ENCODE measurements around the gene OVOL1.
"Not testable (repeated sequence)": the region's sequence is repeated elsewhere in the genome, so short reads cannot be mapped to it uniquely, and the experiment has no call there.

Gene OVOL1

GRCh38 chr11:65786786-65787636 lies at the start of gene OVOL1:
Gene OVOL1, plus strand, starts transcription at chr11:65787063. Its CDS starts 311 bp downstream, at chr11:65787374.
- DNase-seq = peak; percentile 26

DNA sequence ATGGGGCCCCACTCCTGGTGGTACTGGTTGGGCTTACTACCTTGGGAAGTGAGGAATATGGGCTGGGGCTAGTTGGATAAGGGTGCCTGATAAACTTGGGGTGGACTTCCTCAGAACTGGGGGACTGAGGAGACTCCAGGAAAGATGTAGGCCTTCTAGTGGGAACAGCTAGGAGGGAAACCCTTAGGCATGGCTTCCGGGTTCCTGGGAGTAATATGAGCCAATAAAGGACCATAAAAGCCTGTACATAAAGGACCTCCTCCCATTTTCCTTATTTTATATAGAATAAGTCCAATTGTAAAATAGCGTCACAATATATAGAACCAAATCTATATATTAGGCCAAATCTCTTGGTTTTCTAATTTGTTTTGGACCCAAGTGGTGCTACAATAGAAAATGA lies 47.8 kb upstream of the OVOL1 start:
- no peak for DNase-seq

- DNase-seq = no peak
Observed at GRCh38 chr11:65741185-65741584, 45.7 kb upstream of the OVOL1 start.

- DNase-seq = no peak
Observed at GRCh38 chr11:65742353-65742752, 44.5 kb upstream of the OVOL1 start.

GRCh38 chr11:65743681-65744025 lies 43.2 kb upstream of the OVOL1 start:
- no peak for DNase-seq

GRCh38 chr11:65744026-65744698 lies 42.7 kb upstream of the OVOL1 start:
- DNase-seq = peak; percentile 22

DNA sequence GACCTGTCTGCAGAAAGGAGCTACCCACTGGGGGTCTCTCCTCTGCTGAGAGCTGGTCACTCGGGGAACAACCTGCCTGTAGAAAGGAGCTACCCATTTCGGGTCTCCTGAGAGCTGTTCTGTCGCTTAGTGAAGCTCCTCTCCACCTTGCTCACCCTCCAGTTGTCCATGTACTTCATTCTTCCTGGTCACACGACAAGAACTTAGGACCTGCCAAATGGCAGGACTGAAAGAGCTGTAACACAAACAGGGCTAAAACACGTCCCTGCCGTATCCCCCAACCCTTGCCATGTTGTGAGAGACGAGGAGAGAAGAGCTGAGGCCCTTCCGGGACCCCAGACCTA lies 42.2 kb upstream of the OVOL1 start:
- no peak for DNase-seq

DNA sequence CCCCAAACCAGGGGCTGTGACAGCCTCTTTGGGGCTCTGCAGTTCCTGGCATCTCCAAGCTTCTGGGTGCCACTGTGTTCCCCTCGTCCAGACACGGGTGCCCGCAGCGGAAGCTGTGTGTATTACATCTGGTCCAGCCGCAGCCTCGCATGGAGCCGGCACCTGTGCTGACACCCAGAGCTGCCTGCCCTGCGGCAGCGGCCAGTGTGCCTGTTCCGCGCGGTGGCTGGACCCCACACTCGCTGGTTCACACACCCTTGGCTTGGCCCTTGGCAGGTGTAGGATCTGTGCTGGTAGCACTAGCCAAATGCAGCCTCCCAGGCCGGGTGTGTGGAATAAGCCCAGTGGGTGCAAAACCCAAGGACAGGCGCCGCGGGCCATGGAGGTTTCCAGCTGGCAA lies 41.8 kb upstream of the OVOL1 start:
- no peak for DNase-seq

DNA sequence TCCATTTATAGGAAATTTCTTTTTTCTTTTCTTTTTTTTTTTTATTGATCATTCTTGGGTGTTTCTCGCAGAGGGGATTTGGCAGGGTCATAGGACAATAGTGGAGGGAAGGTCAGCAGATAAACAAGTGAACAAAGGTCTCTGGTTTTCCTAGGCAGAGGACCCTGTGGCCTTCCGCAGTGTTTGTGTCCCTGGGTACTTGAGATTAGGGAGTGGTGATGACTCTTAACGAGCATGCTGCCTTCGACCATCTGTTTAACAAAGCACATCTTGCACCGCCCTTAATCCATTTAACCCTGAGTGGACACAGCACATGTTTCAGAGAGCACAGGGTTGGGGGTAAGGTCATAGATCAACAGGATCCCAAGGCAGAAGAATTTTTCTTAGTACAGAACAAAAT lies 24.7 kb upstream of the OVOL1 start:
- DNase-seq = not testable (repeated sequence)

- DNase-seq = not testable (repeated sequence)
Observed at GRCh38 chr11:65762816-65763215, 24.0 kb upstream of the OVOL1 start.

GRCh38 chr11:65764434-65764833 lies 22.4 kb upstream of the OVOL1 start:
- DNase-seq = no peak

- no peak for DNase-seq
Observed at GRCh38 chr11:65766535-65766934, 20.3 kb upstream of the OVOL1 start.

GRCh38 chr11:65767406-65767805 lies 19.5 kb upstream of the OVOL1 start:
- DNase-seq = no peak

GRCh38 chr11:65767806-65768205 lies 19.1 kb upstream of the OVOL1 start:
- DNase-seq = not testable (repeated sequence)

DNA sequence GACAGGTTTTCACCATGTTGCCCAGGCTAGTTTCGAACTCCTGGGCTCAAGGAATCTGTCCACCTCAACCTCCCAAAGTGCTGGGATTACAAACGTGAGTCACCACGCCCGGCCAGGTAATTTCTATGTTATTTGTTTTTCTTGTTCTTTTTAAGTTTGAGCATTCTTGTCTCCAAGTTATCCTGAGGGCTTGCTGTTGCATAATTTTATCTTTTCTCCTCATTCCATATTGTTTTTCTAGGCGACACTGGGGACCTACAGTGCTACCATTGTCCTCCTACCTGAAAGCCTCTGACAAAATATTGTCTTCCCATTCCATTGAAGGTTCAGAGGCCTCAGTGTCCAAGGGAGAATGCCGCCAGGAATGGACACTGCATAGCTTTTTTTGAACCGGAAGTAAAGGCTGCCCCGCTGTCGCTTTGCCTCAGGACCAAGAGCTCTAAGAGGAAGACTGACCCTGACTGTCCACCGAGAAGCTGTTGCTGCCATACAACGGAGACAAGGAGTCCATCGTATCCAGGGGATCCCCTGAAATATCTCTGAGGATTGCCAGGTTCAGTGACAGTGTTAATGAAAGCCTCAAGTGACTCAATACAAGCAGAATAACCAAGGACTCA lies 15.8 kb upstream of the OVOL1 start:
- DNase-seq = no peak

DNA sequence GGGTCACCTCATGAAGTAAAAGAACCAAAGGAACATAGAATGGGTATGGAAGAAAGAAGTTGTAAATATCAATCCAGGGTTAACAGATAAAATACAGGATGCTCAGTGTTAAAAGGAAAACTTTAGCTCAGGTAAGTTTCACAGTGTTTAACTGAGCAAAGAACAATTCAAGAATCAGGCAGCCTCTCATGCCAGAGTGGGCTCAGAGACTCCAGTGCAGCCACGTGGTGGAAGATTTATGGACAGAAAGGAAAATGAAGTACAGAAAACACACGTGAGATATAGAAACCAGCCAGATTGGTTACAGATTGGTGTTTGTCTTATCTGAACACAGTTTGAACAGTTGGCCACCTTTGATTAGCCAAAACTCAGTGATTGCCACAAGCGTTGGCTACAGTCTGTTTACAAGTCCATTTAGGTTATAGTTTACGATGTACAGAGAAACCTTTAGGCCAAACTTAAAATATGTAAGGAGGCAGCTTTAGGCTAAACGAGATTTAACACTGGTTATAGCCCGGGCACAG lies 15.2 kb upstream of the OVOL1 start:
- DNase-seq = no peak

DNA sequence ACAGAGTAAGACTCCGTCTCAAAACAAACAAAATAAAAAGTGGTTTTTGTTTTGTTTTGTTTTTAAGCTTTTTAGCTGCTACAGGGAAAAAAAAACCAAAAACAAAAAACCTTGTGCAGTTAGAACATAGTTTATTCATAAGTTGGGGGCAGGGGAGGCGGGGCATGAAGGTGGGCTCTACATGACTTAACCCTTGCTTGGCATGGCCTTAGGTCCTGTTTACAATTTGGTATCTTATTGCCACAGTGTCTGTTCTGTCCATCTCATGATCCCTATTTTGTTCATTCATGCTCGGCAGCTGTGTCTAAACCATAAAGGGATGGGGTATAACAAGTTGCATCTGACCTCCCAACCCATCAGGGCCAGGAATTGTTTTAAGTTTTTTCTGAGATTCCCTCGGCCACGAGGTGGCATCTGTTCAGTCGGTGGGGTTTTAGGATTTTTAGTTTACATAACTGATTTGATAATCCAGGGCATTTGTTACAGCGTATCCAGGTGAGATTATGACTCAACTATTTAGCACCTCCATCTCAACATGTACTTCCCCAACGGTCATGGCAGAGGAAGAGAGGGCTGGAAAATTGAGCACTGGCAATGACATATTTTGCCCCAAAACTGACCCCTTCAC lies 13.0 kb upstream of the OVOL1 start:
- no peak for DNase-seq

DNA sequence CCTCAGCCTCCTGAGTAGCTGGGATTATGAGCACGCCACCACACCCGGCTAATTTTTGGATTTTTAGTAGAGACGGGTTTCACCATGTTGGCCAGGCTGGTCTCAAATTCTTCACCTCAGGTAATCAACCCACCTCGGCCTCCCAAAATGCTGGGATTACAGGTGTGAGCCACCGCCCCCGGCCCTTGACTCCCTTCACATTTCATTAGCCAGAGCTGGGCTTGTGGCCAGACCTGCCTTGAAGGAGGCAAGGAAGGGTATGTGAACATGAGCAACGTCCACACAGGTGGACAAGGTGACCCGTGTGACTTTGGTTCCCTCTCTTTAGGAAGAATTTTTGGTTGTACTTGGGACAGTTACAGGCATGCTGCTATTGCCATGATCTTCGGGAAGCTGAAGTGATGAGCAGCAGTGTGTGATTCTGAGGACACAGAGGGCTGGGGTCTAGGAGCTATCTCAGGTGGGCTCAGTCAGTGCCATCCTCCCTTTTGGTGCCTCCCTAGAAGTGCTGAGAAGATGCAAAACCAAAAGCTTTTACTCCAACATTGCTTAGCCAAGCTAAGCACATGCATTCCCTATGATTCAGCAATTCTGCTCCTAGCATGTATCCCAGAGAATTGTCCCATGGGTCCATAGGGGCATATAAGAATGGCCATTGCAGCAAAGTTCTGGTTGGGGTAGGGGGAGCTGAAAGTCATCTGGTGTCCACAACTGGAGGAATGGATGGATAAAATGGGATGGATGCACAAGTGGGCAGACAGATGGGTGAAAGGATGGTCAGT lies 12.1 kb upstream of the OVOL1 start:
- no peak for DNase-seq

GRCh38 chr11:65776196-65776595 lies 10.7 kb upstream of the OVOL1 start:
- DNase-seq = peak; percentile 67

DNA sequence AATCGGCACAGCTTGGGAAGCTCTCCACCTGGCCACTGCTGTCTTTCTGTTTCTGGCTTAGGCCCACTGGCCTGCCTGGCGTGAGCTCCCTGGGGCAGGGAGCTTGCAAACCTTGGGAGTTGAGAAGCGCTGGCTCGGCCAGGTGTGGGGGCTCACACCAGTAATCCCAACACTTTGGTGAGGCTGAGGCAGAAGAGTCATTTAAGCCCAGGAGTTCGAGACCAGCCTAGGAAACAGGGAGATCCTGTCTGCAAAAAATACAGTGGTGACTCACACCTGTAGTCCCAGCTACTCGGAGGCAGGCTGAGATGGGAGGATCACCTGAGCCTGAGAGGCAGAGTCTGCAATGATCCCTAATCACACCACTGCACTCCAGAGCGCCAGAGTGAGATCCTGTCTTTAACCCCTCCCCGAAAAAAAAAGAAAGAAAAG lies 10.1 kb upstream of the OVOL1 start:
- no peak for DNase-seq

GRCh38 chr11:65777241-65777640 lies 9.6 kb upstream of the OVOL1 start:
- no peak for DNase-seq

- DNase-seq = no peak
Observed at GRCh38 chr11:65777821-65778361, 9.0 kb upstream of the OVOL1 start.

Data from CD4-positive, alpha-beta T cell treated with Interferon gamma for 1 hour (primary cell).